ENCODE measurements around the gene CERS4. TPM values are rescaled to one million over a fixed set of nuclear protein-coding genes. Genes with fewer than 3 reads are reported as not detected.

CERS4 gene
- total and polyA plus RNA-seq, 2 of the 8 experiments (the other 6 are each of a cell fraction or from before 2014, with no cell fraction given) = 88.2 to 179 TPM

- TF ChIP-seq NRF1 (IDR thresholded peaks at IDR 0.05; ENCODE audit: low read depth, low read length) (no peak), NANOG (IDR thresholded peaks at IDR 0.05; ENCODE audit: insufficient read depth, low read depth, low read length, poor library complexity, severe bottlenecking) (no peak), KDM5A (IDR thresholded peaks at IDR 0.05; ENCODE audit: low read length) (no peak), SP1 (IDR thresholded peaks at IDR 0.05; ENCODE audit: low read depth, low read length) (no peak), TAF1 (IDR thresholded peaks at IDR 0.05; ENCODE audit: low read depth, low read length) (0 out of 2 replicates have a peak, but pooled peaks have one; percentile 38), TEAD4 (IDR thresholded peaks at IDR 0.05; ENCODE audit: low read depth, low read length) (no peak), CREB1 (IDR thresholded peaks at IDR 0.05) (0 out of 2 replicates have a peak, but pooled peaks have one; percentile 34), BACH1 (IDR thresholded peaks at IDR 0.05; ENCODE audit: low read length) (0 out of 2 replicates have a peak, but pooled peaks have one; percentile 11), PHF8 (conservative IDR thresholded peaks at IDR 0.05; ENCODE audit: low read depth, low read length) (peak; percentile 44; the same call in 1 of the 2 replicates), SIRT6 (IDR thresholded peaks at IDR 0.05; ENCODE audit: low read length) (no peak), CHD1 (IDR thresholded peaks at IDR 0.05; ENCODE audit: low read depth, low read length) (no peak), TCF12 (IDR thresholded peaks at IDR 0.05; ENCODE audit: low read depth, low read length) (no peak), SIX5 (IDR thresholded peaks at IDR 0.05; ENCODE audit: low read depth, low read length) (no peak), RAD21 (IDR thresholded peaks at IDR 0.05 in 1 of 2, conservative IDR thresholded peaks at IDR 0.05 in 1 of 2; ENCODE audit: low read depth in 2 of 2, low read length in 2 of 2) (no peak), SUZ12 (IDR thresholded peaks at IDR 0.05; ENCODE audit: low read length) (no peak), CBX5 (IDR thresholded peaks at IDR 0.05; ENCODE audit: low read depth, low read length) (no peak), POLR2A (IDR thresholded peaks at IDR 0.05; ENCODE audit: control extremely low read depth in 1 of 2, low read depth in 2 of 2, low read length in 2 of 2) (no peak), KDM1A (IDR thresholded peaks at IDR 0.05; ENCODE audit: borderline replicate concordance, low read length) (no peak), CHD2 (IDR thresholded peaks at IDR 0.05; ENCODE audit: low read length) (no peak), CTBP2 (IDR thresholded peaks at IDR 0.05; ENCODE audit: borderline replicate concordance, insufficient read depth, insufficient read length, low read length) (peak; percentile 29), SP4 (IDR thresholded peaks at IDR 0.05; ENCODE audit: low read length) (no peak; the same call in 1 of the 2 replicates), POU5F1 (IDR thresholded peaks at IDR 0.05; ENCODE audit: low read depth, low read length) (no peak)
- TF ChIP-seq, protein P1, sequence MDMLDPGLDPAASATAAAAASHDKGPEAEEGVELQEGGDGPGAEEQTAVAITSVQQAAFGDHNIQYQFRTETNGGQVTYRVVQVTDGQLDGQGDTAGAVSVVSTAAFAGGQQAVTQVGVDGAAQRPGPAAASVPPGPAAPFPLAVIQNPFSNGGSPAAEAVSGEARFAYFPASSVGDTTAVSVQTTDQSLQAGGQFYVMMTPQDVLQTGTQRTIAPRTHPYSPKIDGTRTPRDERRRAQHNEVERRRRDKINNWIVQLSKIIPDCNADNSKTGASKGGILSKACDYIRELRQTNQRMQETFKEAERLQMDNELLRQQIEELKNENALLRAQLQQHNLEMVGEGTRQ (IDR thresholded peaks at IDR 0.05; ENCODE audit: low read length) = no peak
- TF ChIP-seq, protein P2, sequence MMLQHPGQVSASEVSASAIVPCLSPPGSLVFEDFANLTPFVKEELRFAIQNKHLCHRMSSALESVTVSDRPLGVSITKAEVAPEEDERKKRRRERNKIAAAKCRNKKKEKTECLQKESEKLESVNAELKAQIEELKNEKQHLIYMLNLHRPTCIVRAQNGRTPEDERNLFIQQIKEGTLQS (IDR thresholded peaks at IDR 0.05; ENCODE audit: insufficient read depth, low read depth, low read length) = no peak
Observed at GRCh38 chr19:8209462-8210378, 550 bp downstream of the CERS4 start (continued).
